Measurements from ENCODE around the gene TBC1D1. TPM values are rescaled to one million over a fixed set of nuclear protein-coding genes. Genes with fewer than 3 reads are reported as not detected.

TBC1D1 gene
- total RNA-seq, 1 donor, result 101 TPM

DNA sequence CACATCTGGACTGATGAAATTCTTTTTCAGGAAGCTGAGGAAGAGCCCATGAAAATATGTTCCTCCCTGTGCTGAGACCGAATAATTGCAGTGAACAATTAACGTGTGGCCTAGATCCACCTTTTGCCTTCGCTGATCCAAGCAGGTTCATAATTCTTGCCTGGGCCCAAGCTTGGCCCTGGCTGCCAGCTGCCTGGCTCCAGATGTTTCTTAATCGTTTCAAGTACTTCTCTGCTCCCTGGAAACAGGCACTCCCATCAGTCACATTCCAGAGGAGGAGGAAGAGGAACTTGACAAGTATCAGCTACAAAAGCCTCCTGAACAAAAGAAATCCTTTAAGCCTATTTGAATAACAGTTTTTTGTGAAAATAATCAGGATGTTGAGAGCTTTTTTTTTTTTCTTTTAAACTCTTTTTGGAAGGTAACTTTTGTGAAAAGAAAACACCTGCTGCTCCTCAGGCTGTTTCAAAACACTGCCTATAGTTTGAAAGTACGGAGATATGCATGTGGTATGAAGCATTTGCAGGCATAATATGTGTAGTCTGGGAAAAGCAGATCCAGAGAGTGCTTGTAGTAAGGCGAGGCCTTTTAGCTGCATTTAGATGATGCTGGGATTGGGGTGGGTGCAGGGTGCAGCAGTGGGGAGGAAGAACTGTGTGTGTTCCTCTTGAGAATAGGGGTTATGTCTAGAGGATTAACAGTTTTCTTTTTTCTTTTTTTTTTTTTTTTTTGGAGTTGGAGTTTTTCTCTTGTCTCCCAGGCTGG lies 223.7 kb downstream of the TBC1D1 start:
- TF ChIP-seq, protein P1, sequence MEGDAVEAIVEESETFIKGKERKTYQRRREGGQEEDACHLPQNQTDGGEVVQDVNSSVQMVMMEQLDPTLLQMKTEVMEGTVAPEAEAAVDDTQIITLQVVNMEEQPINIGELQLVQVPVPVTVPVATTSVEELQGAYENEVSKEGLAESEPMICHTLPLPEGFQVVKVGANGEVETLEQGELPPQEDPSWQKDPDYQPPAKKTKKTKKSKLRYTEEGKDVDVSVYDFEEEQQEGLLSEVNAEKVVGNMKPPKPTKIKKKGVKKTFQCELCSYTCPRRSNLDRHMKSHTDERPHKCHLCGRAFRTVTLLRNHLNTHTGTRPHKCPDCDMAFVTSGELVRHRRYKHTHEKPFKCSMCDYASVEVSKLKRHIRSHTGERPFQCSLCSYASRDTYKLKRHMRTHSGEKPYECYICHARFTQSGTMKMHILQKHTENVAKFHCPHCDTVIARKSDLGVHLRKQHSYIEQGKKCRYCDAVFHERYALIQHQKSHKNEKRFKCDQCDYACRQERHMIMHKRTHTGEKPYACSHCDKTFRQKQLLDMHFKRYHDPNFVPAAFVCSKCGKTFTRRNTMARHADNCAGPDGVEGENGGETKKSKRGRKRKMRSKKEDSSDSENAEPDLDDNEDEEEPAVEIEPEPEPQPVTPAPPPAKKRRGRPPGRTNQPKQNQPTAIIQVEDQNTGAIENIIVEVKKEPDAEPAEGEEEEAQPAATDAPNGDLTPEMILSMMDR (IDR thresholded peaks at IDR 0.05; ENCODE audit: insufficient read depth, low read depth, low read length), result no peak

DNA sequence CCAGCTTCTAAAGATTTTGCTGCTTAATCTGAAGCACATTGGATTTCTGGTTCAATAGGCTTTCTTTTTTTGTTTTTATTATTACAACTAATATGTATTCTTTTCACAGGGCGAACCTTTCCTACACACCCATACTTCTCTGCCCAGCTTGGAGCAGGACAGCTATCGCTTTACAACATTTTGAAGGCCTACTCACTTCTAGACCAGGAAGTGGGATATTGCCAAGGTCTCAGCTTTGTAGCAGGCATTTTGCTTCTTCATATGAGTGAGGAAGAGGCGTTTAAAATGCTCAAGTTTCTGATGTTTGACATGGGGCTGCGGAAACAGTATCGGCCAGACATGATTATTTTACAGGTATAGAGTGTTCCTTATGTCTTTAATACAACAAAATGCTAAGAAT lies 224.7 kb downstream of the TBC1D1 start:
- H3K4me3 ChIP-seq (ENCODE audit: low read depth, low read length), result no peak overlapping the region
- TF ChIP-seq, protein P1 (IDR thresholded peaks at IDR 0.05; ENCODE audit: insufficient read depth, low read depth, low read length), result no peak
- DNase-seq (ENCODE audit: low read depth), result no peak

More for the DNA sequence above, 223.7 kb downstream of the TBC1D1 start:
- no peak overlapping the region for H3K4me3 ChIP-seq (ENCODE audit: low read depth, low read length)
- peak; percentile 49 for DNase-seq (ENCODE audit: low read depth)

DNA sequence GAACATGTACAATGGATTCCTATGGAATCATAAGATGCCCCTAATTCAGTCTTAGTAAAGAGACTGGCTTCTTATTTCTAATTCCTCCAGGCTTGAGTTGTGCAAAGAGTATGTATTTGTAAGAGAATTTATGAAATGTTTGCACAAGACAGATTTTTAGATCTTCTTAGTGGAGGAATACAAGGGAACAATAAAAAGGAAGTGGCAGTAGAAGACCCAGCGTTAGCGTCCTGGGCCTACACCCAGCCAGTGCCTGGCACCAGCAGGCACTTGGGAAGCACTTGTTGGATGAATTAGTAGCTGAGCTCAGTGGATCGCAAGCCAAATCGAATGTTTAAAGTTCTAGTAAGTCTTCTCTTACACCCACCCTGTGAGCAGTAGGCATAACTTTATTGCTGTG lies 226.7 kb downstream of the TBC1D1 start:
- TF ChIP-seq, protein P1 (IDR thresholded peaks at IDR 0.05; ENCODE audit: insufficient read depth, low read depth, low read length), result no peak
- no peak overlapping the region for H3K4me3 ChIP-seq (ENCODE audit: low read depth, low read length)
- DNase-seq (ENCODE audit: low read depth), result no peak

DNA sequence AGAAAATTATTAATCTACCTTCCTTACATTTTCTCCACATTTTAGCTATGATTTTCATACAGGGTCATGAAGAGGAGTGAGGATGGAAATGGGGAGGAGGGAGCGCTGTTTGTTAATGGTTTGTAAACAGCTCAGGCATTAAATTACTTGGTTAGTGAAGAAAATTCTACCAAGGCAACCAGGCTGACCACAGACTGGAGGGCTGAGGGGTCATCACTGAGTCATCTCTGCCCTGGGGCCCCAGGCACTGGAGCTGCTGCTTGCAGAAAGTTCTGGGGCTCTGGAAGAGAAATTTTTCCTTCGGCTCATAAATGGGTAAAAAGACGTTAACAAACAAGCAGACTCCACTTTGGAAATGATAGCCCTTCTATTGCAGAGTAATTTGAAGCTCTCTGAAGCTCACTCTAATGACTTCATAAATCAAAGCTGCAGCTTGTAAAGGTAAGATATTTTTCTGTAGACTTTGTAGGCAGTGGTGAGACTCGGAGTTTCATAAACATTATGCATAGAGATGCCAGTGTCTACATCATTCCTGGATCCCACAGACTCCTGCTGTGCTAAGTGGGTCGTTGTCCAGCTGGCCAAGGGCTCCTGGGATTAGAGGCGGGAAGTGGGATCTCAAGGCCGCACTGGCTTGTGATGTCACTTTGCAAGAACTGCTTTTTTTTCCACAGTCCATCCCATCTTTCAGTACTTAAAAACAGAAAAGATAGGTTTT lies 228.9 kb downstream of the TBC1D1 start:
- DNase-seq (ENCODE audit: low read depth), result peak; percentile 96
- peak overlapping the region; percentile 14 for H3K4me3 ChIP-seq (ENCODE audit: low read depth, low read length)
- TF ChIP-seq, protein P1 (IDR thresholded peaks at IDR 0.05; ENCODE audit: insufficient read depth, low read depth, low read length), result no peak

DNA sequence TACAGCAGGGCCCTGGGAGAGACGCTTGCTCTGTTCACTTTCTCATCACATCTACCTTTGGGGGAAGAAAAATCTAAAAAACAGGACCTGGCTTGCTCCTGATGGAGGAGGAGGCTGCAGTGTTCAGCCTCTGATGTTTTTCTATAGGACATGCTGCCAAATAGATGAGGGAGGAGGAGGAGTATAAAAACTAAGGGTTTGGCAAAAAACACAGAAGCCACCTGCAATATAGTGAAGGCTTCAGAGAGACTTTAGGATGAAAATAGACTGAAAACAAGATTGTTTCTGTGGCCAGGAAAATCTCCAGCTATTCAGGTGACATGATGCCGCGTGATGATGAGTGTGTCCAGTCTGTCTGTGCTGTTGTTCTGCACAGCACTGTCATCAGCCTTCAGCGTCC lies 229.9 kb downstream of the TBC1D1 start:
- DNase-seq (ENCODE audit: low read depth), result no peak
- H3K4me3 ChIP-seq (ENCODE audit: low read depth, low read length), result no peak overlapping the region
- TF ChIP-seq, protein P1 (IDR thresholded peaks at IDR 0.05; ENCODE audit: insufficient read depth, low read depth, low read length), result no peak

DNA sequence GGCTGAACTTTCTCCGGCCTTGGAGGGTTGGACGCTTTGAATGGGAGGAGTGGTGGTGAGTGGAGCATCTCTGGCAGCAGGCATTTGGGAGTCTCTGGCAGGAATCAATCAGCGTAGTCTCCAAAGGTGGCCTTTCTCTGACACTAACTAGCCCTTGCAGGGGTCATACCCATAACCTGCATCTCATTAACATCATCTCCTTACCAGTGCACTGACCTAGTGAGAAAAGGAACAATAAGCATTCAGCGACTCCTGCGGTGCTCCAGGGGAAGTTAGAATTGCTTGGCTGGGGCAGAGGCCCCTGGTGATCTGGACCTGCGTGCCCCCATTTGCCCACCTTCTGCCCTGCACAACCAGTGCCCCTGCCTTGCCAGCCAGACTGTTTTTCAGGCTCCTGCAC lies 231.2 kb downstream of the TBC1D1 start:
- TF ChIP-seq, protein P1 (IDR thresholded peaks at IDR 0.05; ENCODE audit: insufficient read depth, low read depth, low read length), result no peak
- no peak overlapping the region for H3K4me3 ChIP-seq (ENCODE audit: low read depth, low read length)
- no peak for DNase-seq (ENCODE audit: low read depth)
